ENCODE data around the gene THAP8.

Gene THAP8

GRCh38 chr19:36008336-36008978 lies 45.6 kb downstream of the THAP8 start, which contains the start of gene SYNE4:
SYNE4 (minus strand) TSS chr19:36008813; CDS start chr19:36008681, 132 bp downstream.
- 43% methylated on average over 19 of the region's 19 CpGs for WGBS
- Histone ChIP-seq H3K9ac (ENCODE audit: low read depth, low read length) (peak within 1 kb of the TSS; percentile 77), H3K9me3 (ENCODE audit: insufficient read depth, low read depth, low read length) (no peaks in the 10 kb centered on the region), H3K4me3 (ENCODE audit: low read length) (peak within 1 kb of the TSS; percentile 76), H3K36me3 (ENCODE audit: insufficient read depth, low read length) (peaks cover 10% of the 10 kb centered on the region; the same call in 1 of the 2 replicates), H3K4me1 (ENCODE audit: insufficient read depth, low read length) (peaks cover 6% of the 10 kb centered on the region; the same call in 1 of the 2 replicates), H3K27ac (ENCODE audit: low read depth, low read length) (no peak within 1 kb of the TSS), H3K27me3 (ENCODE audit: insufficient read depth, low read length) (no peaks in the 10 kb centered on the region)

DNA sequence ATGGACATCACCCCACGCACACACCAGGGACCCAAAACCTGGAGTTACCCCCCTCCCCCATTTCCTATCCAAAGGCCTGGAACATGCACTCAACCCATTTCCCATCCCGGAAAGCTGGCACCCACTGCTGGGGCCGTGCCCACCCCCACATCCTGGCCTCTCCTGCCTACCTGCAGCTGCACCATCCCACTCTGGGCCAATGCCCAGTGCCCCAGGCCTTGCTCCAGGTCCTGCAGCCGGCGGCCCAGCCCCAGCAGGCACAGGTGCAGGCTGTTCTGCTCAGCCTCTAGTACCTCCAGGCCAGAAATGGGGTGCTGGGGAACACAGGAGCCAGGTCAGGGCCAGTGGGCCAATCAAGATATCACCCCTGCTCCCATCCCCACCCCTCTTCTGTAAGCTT lies 47.1 kb downstream of the THAP8 start:
- Histone ChIP-seq H3K27me3 (ENCODE audit: insufficient read depth, low read length) (no peaks in the 10 kb centered on the region), H3K9me3 (ENCODE audit: insufficient read depth, low read depth, low read length) (no peaks in the 10 kb centered on the region), H3K4me3 (ENCODE audit: low read length) (no peak overlapping the region), H3K36me3 (ENCODE audit: insufficient read depth, low read length) (peaks cover 17% of the 10 kb centered on the region; the same call in 1 of the 2 replicates), H3K27ac (ENCODE audit: low read depth, low read length) (no peak overlapping the region), H3K4me1 (ENCODE audit: insufficient read depth, low read length) (peaks cover 6% of the 10 kb centered on the region; the same call in 1 of the 2 replicates), H3K9ac (ENCODE audit: low read depth, low read length) (no peak overlapping the region)
- WGBS = 91% methylated on average over 5 of the region's 5 CpGs

DNA sequence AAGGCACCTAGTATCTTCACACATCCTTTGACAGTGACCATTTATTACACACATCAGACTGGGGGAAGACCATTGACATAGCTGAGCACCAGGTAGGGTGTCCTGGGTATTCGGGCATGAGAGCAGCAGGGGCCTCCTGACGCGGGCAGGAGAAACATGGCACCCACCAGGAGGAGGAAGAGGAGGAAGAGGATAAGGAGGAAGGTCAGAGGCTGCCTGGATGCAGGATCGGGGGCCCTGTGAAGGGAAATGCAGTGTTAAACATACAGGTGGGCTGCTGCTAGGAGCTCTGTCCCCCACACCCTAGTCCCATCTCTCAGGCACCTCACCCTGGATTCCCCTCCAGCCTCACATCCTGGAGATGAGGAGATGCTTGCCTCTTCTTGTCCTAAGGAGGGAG lies 50.8 kb downstream of the THAP8 start:
- Histone ChIP-seq H3K27ac (ENCODE audit: low read depth, low read length) (no peak overlapping the region), H3K9ac (ENCODE audit: low read depth, low read length) (no peak overlapping the region), H3K4me3 (ENCODE audit: low read length) (no peak overlapping the region), H3K36me3 (ENCODE audit: insufficient read depth, low read length) (peaks cover 17% of the 10 kb centered on the region; the same call in 1 of the 2 replicates), H3K4me1 (ENCODE audit: insufficient read depth, low read length) (no peaks in the 10 kb centered on the region), H3K27me3 (ENCODE audit: insufficient read depth, low read length) (no peaks in the 10 kb centered on the region), H3K9me3 (ENCODE audit: insufficient read depth, low read depth, low read length) (no peaks in the 10 kb centered on the region)
- 96% methylated on average over 4 of the region's 4 CpGs for WGBS

GRCh38 chr19:36001605-36002004 lies 52.5 kb downstream of the THAP8 start:
- H3K9me3 ChIP-seq (ENCODE audit: insufficient read depth, low read depth, low read length) = no peaks in the 10 kb centered on the region
- H3K27me3 ChIP-seq (ENCODE audit: insufficient read depth, low read length) = no peaks in the 10 kb centered on the region
- WGBS = 93% methylated on average over 3 of the region's 3 CpGs
- no peak overlapping the region for H3K27ac ChIP-seq (ENCODE audit: low read depth, low read length)
- H3K4me1 ChIP-seq (ENCODE audit: insufficient read depth, low read length) = no peaks in the 10 kb centered on the region
- no peak overlapping the region for H3K4me3 ChIP-seq (ENCODE audit: low read length)
- H3K9ac ChIP-seq (ENCODE audit: low read depth, low read length) = no peak overlapping the region
- H3K36me3 ChIP-seq (ENCODE audit: insufficient read depth, low read length) = peaks cover 17% of the 10 kb centered on the region; the same call in 1 of the 2 replicates

GRCh38 chr19:35996777-35997176 lies 57.3 kb downstream of the THAP8 start:
- H3K36me3 ChIP-seq (ENCODE audit: insufficient read depth, low read length) = no peaks in the 10 kb centered on the region; the same call in 1 of the 2 replicates
- no peak overlapping the region for H3K27ac ChIP-seq (ENCODE audit: low read depth, low read length)
- no peaks in the 10 kb centered on the region for H3K27me3 ChIP-seq (ENCODE audit: insufficient read depth, low read length)
- 92% methylated on average over 7 of the region's 8 CpGs for WGBS
- no peak overlapping the region for H3K9ac ChIP-seq (ENCODE audit: low read depth, low read length)
- H3K9me3 ChIP-seq (ENCODE audit: insufficient read depth, low read depth, low read length) = no peaks in the 10 kb centered on the region
- H3K4me3 ChIP-seq (ENCODE audit: low read length) = no peak overlapping the region
- H3K4me1 ChIP-seq (ENCODE audit: insufficient read depth, low read length) = no peaks in the 10 kb centered on the region

DNA sequence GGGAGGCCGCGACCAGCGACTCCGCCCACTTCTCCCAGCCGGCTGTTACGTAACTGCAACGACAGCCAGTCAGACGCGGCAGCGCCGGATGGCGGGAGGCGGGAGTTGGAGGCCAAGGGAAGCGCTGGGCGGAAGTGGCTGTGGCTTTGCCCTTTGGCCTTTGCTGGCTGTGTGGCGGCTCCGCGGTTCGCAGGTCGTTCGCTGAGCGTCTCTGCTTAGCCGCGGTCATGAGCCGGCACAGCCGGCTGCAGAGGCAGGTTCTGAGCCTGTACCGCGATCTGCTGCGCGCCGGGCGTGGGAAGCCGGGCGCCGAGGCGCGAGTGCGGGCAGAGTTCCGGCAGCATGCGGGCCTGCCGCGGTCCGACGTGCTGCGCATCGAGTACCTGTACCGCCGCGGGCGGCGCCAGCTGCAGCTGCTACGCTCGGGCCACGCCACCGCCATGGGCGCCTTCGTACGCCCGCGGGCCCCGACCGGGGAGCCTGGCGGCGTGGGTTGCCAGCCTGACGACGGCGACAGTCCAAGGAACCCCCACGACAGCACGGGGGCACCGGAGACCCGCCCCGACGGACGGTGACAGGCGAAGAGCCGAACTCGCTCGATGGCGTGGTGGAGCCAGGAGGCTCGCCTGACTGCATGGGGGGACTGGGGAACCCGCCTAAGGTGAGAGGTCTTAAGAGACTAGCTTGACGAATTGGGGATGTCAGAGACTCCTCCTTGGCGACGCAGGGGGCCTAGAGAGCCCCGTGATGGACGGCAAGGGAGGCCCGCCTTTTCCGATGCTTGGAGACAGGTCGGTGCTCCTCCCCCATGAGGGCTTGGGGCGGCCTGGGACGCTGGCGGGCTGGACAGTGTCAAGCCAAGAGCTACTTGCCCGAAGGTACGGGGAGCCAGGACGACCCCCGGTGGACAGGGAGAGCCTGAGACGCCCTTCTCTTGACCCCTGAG lies 58.8 kb downstream of the THAP8 start, which contains the start of gene SDHAF1:
Gene SDHAF1 (plus strand): TSS at position 141 of the 946 bp plus-strand sequence. CDS start 87 bp downstream, at position 228.
- under 1% methylated on average over 97 of the region's 97 CpGs for WGBS
- H3K27me3 ChIP-seq (ENCODE audit: insufficient read depth, low read length) = no peaks in the 10 kb centered on the region
- H3K4me1 ChIP-seq (ENCODE audit: insufficient read depth, low read length) = no peaks in the 10 kb centered on the region
- no peaks in the 10 kb centered on the region for H3K9me3 ChIP-seq (ENCODE audit: insufficient read depth, low read depth, low read length)
- H3K27ac ChIP-seq (ENCODE audit: low read depth, low read length) = peak within 1 kb of the TSS; percentile 38; the same call in 1 of the 2 replicates
- H3K9ac ChIP-seq (ENCODE audit: low read depth, low read length) = peak within 1 kb of the TSS; percentile 55
- no peaks in the 10 kb centered on the region for H3K36me3 ChIP-seq (ENCODE audit: insufficient read depth, low read length)
- peak within 1 kb of the TSS; percentile 77 for H3K4me3 ChIP-seq (ENCODE audit: low read length)

- Histone ChIP-seq H3K27ac (ENCODE audit: low read depth, low read length) (no peak overlapping the region), H3K27me3 (ENCODE audit: insufficient read depth, low read length) (no peaks in the 10 kb centered on the region), H3K9me3 (ENCODE audit: insufficient read depth, low read depth, low read length) (no peaks in the 10 kb centered on the region), H3K9ac (ENCODE audit: low read depth, low read length) (no peak overlapping the region), H3K4me3 (ENCODE audit: low read length) (no peak overlapping the region), H3K4me1 (ENCODE audit: insufficient read depth, low read length) (no peaks in the 10 kb centered on the region), H3K36me3 (ENCODE audit: insufficient read depth, low read length) (no peaks in the 10 kb centered on the region)
- whole genome bisulfite sequencing = 89% methylated on average over 49 of the region's 49 CpGs
Measured at GRCh38 chr19:35993923-35994598, 60.0 kb downstream of the THAP8 start.

GRCh38 chr19:35992907-35993765 lies 60.9 kb downstream of the THAP8 start:
- Histone ChIP-seq H3K36me3 (ENCODE audit: insufficient read depth, low read length) (no peaks in the 10 kb centered on the region), H3K4me3 (ENCODE audit: low read length) (no peak overlapping the region), H3K9ac (ENCODE audit: low read depth, low read length) (no peak overlapping the region), H3K27ac (ENCODE audit: low read depth, low read length) (no peak overlapping the region), H3K4me1 (ENCODE audit: insufficient read depth, low read length) (no peaks in the 10 kb centered on the region), H3K27me3 (ENCODE audit: insufficient read depth, low read length) (no peaks in the 10 kb centered on the region), H3K9me3 (ENCODE audit: insufficient read depth, low read depth, low read length) (peaks cover 3% of the 10 kb centered on the region; the same call in 1 of the 2 replicates)
- WGBS = 88% methylated on average over 8 of the region's 8 CpGs

GRCh38 chr19:35991731-35992450 lies 62.2 kb downstream of the THAP8 start:
- no peaks in the 10 kb centered on the region for H3K4me1 ChIP-seq (ENCODE audit: insufficient read depth, low read length)
- no peaks in the 10 kb centered on the region for H3K36me3 ChIP-seq (ENCODE audit: insufficient read depth, low read length)
- H3K9ac ChIP-seq (ENCODE audit: low read depth, low read length) = no peak overlapping the region
- H3K4me3 ChIP-seq (ENCODE audit: low read length) = no peak overlapping the region
- WGBS = 88% methylated on average over 7 of the region's 7 CpGs
- H3K27me3 ChIP-seq (ENCODE audit: insufficient read depth, low read length) = no peaks in the 10 kb centered on the region; the same call in 1 of the 2 replicates
- H3K9me3 ChIP-seq (ENCODE audit: insufficient read depth, low read depth, low read length) = peaks cover 3% of the 10 kb centered on the region; the same call in 1 of the 2 replicates
- no peak overlapping the region for H3K27ac ChIP-seq (ENCODE audit: low read depth, low read length)

Data from HUES64 (cell line).